Mesothelial cell of epicardium (in vitro differentiated cells): Measurements from ENCODE around the gene EPM2A. TPM values are rescaled to one million over a fixed set of nuclear protein-coding genes. Genes with fewer than 3 reads are reported as not detected.

Source experiments
- DNase-seq, 2 experiments: peaks; one replicate each; pipeline ENCODE4 v3.0.0; 2021; ENCODE audit warnings: low spot score in 2 of 2; ENCODE audit not compliant: unreplicated experiment in 2 of 2
- H3K27ac Mint-ChIP-seq: 2 replicates; pipeline ENCODE4 v1.8.0; 2021; ENCODE audit warnings: mixed read lengths
- H3K27me3 Mint-ChIP-seq: 2 replicates; pipeline ENCODE4 v1.8.0; 2021; ENCODE audit warnings: low read depth, mixed read lengths
- H3K36me3 Mint-ChIP-seq: 2 replicates; pipeline ENCODE4 v1.8.0; 2021; ENCODE audit warnings: mixed read lengths
- H3K4me1 Mint-ChIP-seq: 2 replicates; pipeline ENCODE4 v1.8.0; 2021; ENCODE audit warnings: mixed read lengths
- H3K4me3 Mint-ChIP-seq: 2 replicates; pipeline ENCODE4 v1.8.0; 2021; ENCODE audit warnings: mild to moderate bottlenecking, moderate library complexity, mixed read lengths
- H3K9me3 Mint-ChIP-seq: 2 replicates; pipeline ENCODE4 v1.8.0; 2021; ENCODE audit warnings: mixed read lengths
- CTCF ChIP-seq: fragments of 200-600 bp; sonication (generic); IDR thresholded peaks from one replicate; pipeline ENCODE4 v1.5.0; 2021; ENCODE audit warnings: antibody characterized with exemption; ENCODE audit not compliant: unreplicated experiment
- total RNA-seq: library from RNA; stranded (reverse); gene quantifications from 3 replicates; pipeline ENCODE4 v1.2.1, GENCODE V29; 2021

EPM2A gene
- total RNA-seq, 1 donor from 2014 or later = 9.5 TPM

GRCh38 chr6:145603424-145603833, 131.9 kb downstream of the EPM2A start:
- no peaks in the 10 kb centered on the region for H3K36me3 Mint-ChIP-seq
- TF ChIP-seq CTCF = no peak
- H3K9me3 Mint-ChIP-seq = peaks cover 13% of the 10 kb centered on the region
- no peak for DNase-seq
- peaks cover 2% of the 10 kb centered on the region for H3K4me1 Mint-ChIP-seq
- H3K27me3 Mint-ChIP-seq = no peaks in the 10 kb centered on the region
- no peak overlapping the region for H3K27ac Mint-ChIP-seq
- no peak overlapping the region for H3K4me3 Mint-ChIP-seq

GRCh38 chr6:145602726-145603326, 132.5 kb downstream of the EPM2A start:
- no peak overlapping the region for H3K4me3 Mint-ChIP-seq
- no peak for DNase-seq
- no peaks in the 10 kb centered on the region for H3K27me3 Mint-ChIP-seq
- H3K4me1 Mint-ChIP-seq = peaks cover 2% of the 10 kb centered on the region
- no peak overlapping the region for H3K27ac Mint-ChIP-seq
- no peak for TF ChIP-seq CTCF
- no peaks in the 10 kb centered on the region for H3K36me3 Mint-ChIP-seq
- H3K9me3 Mint-ChIP-seq = peaks cover 17% of the 10 kb centered on the region

- no peak overlapping the region for H3K27ac Mint-ChIP-seq
- no peak for TF ChIP-seq CTCF
- H3K9me3 Mint-ChIP-seq = peaks cover 26% of the 10 kb centered on the region
- H3K4me3 Mint-ChIP-seq = no peak overlapping the region
- H3K4me1 Mint-ChIP-seq = peaks cover 2% of the 10 kb centered on the region
- no peaks in the 10 kb centered on the region for H3K27me3 Mint-ChIP-seq
- DNase-seq = no peak
- H3K36me3 Mint-ChIP-seq = no peaks in the 10 kb centered on the region
Measured at GRCh38 chr6:145601397-145601796, 133.9 kb downstream of the EPM2A start.

GRCh38 chr6:145600299-145600698, 135.0 kb downstream of the EPM2A start:
- no peak for TF ChIP-seq CTCF
- Mint-ChIP-seq H3K4me3 (no peak overlapping the region), H3K27ac (no peak overlapping the region), H3K36me3 (no peaks in the 10 kb centered on the region), H3K4me1 (peaks cover under 1% of the 10 kb centered on the region), H3K27me3 (no peaks in the 10 kb centered on the region), H3K9me3 (peaks cover 26% of the 10 kb centered on the region)
- no peak for DNase-seq

GRCh38 chr6:145588981-145589380, 146.3 kb downstream of the EPM2A start:
- Mint-ChIP-seq H3K27ac (no peak overlapping the region), H3K4me3 (no peak overlapping the region)
- no peak for TF ChIP-seq CTCF

GRCh38 chr6:145587334-145587733, 148.0 kb downstream of the EPM2A start:
- DNase-seq = no peak
- H3K9me3 Mint-ChIP-seq = peaks cover 26% of the 10 kb centered on the region
- H3K4me1 Mint-ChIP-seq = peaks cover 2% of the 10 kb centered on the region
- no peaks in the 10 kb centered on the region for H3K36me3 Mint-ChIP-seq
- TF ChIP-seq CTCF = no peak
- no peak overlapping the region for H3K4me3 Mint-ChIP-seq
- H3K27ac Mint-ChIP-seq = no peak overlapping the region
- H3K27me3 Mint-ChIP-seq = no peaks in the 10 kb centered on the region

More at GRCh38 chr6:145588981-145589380, 146.3 kb downstream of the EPM2A start:
- Mint-ChIP-seq H3K9me3 (peaks cover 16% of the 10 kb centered on the region), H3K27me3 (no peaks in the 10 kb centered on the region), H3K4me1 (peaks cover 2% of the 10 kb centered on the region), H3K36me3 (no peaks in the 10 kb centered on the region)
- DNase-seq = no peak
